ENCODE data around the gene ACSF2.

DNA sequence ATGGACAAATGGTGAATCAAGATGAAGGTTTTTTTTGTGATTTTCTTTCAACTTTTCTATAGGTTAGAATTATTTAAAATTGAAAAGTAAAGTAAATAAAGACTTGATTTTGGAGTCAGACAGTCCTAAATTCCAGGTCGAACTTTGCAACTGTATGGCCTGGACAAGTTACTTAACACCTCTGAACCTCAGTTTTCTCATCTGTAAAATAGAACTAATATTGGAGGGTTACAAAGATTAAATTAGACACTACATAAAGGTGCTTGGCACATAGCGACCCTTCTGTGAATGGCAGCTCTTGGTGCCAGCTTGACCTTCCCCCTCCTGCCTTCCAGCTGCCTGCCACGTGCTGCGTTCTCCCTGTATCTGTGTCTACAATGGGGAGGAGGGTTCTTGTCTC, 55.6 kb downstream of the ACSF2 start:
- TF ChIP-seq, protein P1, sequence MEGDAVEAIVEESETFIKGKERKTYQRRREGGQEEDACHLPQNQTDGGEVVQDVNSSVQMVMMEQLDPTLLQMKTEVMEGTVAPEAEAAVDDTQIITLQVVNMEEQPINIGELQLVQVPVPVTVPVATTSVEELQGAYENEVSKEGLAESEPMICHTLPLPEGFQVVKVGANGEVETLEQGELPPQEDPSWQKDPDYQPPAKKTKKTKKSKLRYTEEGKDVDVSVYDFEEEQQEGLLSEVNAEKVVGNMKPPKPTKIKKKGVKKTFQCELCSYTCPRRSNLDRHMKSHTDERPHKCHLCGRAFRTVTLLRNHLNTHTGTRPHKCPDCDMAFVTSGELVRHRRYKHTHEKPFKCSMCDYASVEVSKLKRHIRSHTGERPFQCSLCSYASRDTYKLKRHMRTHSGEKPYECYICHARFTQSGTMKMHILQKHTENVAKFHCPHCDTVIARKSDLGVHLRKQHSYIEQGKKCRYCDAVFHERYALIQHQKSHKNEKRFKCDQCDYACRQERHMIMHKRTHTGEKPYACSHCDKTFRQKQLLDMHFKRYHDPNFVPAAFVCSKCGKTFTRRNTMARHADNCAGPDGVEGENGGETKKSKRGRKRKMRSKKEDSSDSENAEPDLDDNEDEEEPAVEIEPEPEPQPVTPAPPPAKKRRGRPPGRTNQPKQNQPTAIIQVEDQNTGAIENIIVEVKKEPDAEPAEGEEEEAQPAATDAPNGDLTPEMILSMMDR (IDR thresholded peaks at IDR 0.05; ENCODE audit: insufficient read depth, low read length, poor library complexity, severe bottlenecking), result no peak
- no peak for TF ChIP-seq EZH2phosphoT487 (conservative IDR thresholded peaks at IDR 0.05; ENCODE audit: low read length)

All from SU-DHL-6 (cell line).